HG03575 (cell line): Measurements from ENCODE around the gene OMP.
"Not testable (repeated sequence)": the region's sequence is repeated elsewhere in the genome, so short reads cannot be mapped to it uniquely, and the experiment has no call there.

Source experiments
- ATAC-seq: cut with Tn5 transposase; IDR thresholded peaks from one replicate; pipeline ENCODE4 v1.9.1; 2021; ENCODE audit not compliant: unreplicated experiment, insufficient number of reproducible peaks, low FRiP score; ENCODE audit errors: extremely low read depth

The OMP gene

DNA sequence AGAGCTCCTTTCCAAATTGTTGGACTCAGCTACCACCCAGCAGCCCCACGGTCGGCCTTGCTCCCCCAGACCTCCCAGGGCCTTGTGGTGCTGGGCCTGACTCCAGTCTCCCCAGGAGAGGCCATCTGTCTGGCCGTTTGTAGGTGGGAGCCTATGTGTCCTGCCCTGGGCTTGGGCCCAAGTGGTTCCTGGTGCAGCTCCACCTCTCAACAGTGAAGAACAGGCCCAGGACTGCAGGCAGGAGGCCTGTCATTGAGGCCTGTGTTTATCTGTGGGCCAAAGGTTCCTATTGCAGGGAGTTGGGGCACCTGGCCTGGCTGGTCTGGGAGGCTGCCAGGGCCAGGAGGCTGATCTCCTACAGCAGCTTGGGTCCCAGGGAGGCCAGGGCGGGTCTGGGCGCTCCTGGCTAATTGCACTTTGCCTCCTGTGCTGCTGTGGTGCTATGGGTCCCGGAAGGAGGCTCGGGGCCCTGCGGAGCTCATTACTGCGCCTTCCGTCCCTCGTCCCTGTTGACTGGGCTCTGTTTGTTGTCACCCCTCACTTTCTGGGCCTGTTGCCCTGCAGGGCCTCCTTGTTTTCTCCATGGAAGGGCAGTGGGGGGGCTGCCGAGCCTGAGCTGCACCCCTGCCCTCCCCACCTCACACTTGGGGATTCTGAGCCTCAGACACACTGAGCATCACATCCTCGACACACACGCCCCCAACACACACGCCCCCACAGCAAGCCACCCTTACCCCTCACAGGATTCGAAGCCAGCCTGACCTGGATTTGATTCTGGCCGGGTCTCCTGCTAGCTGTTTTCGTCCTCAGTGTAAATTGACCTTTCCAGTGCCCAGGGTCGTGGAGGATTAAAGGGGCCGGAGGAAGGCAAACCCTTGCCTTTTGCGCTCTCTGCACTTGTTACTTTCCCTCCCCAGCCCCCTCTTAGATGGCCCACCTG lies 6.8 kb upstream of the OMP start:
- ATAC-seq: no peak

DNA sequence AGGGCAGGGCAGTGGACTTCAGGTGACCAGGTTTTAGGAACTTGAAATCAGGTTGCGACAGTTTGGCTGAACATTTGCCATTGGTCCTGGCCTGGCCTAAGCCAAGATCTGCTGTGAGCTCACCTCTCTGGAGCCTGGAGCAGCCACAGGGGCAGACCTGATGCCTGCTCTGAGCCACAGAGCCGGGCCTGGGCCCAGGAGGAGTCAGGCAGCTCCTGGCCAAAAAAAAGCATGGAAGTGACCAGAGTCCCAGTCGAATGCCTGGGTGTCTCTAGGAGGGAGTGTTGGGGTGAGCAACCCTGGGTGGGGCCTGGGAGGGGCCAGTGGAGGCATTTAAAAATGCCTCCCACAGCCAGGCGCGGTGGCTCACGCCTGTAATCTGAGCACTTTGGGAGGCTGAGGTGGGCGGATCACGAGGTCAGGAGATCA lies 6.0 kb upstream of the OMP start:
- no peak for ATAC-seq

DNA sequence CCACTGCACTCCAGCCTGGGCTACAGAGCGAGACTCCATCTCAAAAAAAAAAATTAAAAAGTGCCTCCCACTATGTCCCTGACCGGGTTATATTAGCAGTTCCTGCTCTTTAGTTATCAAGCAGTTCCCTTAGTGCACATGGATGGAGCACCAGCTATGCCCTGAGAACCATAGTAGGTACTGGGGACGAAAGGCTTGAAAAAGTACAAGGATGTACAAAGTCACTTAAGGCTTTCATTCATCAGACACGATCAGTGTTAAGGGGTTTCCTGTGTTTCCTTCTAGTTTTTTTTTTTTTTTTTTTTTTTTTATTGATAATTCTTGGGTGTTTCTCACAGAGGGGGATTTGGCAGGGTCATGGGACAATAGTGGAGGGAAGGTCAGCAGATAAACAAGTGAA lies 5.5 kb upstream of the OMP start:
- not testable (repeated sequence) for ATAC-seq

DNA sequence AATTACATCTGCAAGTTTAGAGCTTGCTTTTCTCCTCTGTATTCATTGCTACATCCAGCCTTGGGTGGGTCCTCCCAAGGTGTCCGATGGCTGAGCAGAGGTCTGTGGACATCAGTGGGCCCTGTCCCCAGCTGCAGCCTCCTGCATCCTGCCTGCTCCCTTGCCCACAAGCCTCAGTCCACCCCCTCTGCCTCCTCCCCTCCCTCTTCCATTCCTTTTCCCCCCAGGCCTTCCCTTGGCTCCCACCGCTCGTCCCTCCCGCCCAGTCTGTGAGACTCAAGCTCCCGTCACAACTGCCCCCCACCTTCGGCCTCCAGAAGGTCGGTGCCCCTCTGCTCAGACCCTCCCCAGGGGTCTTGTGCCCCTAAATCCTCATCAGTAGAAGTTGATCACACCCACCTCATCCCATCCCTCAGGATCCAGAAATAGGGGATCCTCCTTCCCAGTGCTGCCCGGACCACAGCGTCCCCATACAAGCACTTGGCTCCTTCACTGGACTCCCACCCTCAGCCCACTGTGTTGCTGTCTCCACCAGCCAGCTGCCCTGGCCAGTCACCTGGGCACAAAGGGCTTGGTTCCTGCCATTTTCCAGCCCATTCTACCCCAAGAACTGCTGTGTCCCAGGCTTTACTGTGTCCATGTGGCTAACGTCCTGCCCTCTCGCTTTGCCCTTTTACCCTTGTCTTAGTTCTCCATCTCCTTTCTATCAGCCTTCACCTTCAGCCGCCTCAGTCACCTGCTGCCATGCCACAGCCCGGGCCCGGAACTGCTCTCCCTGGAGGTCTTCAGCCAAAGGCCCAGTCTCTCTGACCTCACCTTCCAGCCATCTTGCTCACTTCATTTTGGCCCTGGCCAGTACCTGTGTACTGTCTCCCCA lies 2.2 kb upstream of the OMP start:
- no peak for ATAC-seq

DNA sequence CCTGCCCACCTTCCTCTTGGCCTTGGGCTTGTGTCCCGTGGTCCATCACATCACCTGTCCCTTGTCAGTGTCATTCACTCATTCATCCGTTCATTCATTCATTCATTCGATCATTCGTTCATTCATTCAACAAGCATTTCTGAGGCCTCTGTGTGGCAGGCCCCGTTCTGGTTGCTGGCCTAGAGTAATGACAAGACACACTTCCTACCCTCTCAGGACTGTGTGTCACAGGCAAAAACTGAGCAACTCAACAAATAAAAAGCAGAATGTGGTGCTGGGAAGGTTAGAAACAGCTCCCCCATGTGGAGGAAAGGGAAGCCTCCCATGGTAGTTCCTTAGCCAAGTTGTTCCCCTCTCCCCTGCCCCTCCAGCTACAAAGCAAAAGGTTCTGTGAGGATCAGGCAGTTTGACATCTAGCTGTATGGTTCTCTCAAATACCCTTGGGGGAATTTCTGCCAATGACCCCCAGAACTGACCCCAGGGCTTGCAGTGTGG lies 1.6 kb upstream of the OMP start:
- ATAC-seq: no peak

DNA sequence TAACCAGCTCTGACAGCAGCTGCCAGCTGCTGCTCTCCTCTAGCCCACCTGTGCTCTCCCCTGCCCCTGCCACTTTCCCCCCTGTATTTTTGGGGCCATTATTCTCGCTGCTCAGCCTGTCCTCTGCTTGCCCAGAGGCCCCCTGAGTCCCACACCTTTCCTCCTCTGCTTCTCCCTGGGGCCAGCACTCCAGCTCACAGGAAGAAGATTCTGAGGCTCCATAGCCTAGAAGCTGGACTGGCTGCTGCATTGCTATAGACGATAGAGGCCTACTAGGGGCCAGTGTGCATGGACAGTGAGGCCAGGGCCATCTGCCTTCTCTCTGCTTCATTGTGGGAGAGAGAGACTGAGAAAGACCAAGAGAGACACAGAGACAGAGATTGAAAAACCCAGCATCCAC lies 679 bp downstream of the OMP start:
- no peak for ATAC-seq

DNA sequence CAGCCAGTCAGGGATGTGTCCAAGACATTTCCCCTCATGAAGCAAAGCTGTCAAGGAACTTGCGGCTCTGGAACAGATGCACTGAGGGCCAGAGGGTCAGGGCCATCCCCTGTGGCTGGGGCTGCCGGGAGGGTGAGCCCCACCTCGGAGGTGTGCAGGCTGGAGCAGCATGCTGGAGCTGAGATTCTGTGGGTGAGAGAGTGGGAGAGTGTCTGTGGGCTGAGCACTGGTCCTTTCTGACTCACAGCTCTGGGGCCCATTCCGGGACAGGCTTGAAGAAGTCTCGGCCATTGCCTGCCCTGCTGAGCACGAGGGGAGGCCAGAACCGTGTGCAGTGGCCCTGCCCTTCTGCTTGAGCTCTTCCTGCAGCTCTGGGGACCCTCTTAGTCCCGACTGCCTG lies 2.1 kb downstream of the OMP start:
- no peak for ATAC-seq

DNA sequence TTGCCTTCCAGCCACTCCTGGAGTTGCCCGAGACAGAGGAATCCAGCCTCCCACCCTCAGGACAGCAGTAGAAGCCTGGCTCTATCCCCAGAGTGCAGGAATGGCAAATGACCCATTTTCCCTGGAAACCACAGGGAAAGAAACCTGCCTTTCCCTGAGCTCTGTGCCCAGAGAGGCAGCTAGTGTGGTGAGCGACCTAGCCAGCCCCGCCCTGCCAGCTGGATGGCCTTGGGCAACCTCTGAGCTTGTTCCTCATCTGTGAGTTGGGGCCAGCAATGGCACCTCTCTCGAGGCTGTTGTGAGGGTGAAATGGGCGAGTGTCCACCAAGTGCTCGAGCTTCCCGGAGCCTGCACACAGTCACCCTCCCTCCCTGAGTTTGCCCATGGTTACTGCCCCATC lies 3.7 kb downstream of the OMP start:
- ATAC-seq: no peak

DNA sequence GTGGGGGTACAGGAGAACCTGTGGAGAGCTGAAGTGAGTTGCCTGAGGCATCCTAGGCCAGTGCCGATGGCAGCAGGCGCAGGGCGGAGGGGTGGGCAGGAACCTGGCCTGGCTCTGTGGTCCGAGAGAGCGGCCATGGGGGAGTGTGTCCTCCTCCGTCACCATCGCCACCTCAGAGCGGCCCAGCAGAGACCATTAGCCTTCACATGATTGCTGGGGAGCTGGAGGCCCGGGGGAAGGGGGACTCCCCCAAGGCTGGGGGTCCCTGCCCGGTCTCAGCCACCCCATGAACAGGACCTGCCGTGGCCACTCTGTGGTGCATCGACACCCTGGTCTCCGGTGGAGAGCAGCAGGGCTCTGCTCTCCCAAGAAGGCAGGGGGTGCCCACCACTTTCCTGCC lies 4.1 kb downstream of the OMP start:
- no peak for ATAC-seq

DNA sequence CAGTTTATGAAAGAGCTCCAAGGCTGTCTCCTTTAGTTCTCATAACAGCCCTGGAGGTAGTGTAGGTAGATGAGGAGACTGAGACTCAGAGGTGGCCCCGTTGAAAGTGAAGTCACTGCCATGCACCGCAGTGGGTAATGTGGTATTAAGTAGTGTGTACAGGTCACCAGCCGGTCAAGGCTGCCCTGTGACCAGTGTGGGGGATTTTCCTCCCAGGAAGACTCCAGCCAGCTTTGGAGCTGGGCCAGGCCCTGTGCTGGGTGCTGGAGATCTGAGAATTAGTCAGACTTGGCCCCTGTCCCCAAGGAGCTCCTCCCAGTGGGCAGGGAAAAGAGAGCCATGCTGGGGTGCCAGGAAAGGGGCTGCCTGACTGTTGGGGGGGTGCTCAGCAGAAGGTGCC lies 5.3 kb downstream of the OMP start:
- ATAC-seq: no peak

DNA sequence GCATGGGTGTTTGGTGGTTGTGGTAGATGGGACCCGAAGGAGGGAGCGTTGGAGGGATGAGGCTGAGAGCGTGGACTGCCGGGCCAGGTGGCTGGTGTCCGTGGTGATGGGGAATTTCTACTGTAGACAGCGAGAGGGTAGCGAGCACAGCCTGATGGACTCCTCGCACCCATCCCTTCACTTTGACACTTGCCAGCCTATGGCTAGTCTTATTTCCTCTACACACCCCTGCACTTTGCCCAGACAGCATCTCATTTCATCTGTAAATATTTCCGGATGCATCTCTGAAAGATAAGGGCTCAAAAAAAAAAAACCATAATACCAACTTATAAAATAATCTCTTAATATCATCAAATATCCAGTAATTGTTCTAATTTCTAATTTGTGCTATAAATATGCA lies 5.8 kb downstream of the OMP start:
- ATAC-seq: no peak

DNA sequence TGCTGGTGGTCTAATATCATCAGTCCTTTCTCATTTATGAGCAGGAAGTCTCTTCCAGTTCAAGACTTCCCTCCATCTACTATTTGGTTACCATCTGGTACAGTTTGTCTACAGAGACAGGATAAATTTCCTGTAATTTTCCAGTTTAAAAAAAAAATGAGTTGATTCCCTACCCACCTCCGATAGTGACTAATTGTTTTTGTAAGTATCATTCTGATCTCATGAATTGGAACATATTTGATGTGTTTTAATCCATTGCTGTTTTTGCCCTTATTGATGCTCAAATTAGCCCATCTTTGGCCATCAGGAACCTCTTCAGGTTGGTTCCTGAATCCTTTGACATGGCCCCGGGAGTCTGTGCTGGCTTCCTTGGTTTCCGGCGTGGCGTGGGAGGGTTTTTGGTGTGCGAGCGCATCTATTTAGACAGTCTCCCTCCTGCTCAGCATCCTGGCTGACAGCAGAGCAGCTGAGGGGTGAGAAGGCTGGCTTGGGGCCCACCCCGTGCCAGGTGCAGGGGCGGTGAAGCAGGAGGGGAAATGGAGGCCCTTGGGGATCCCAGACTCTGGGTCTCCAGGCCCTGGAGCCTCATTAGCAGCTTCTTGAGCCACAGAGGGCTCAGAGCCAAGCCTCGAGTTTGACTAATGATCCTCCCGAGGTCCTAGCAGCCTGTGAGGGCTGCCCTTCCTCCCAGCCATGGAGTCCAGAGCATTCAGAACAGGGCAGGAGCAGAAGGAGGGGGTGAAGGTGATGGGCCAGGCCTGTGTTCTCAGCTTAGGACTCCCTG lies 6.8 kb downstream of the OMP start:
- no peak for ATAC-seq

DNA sequence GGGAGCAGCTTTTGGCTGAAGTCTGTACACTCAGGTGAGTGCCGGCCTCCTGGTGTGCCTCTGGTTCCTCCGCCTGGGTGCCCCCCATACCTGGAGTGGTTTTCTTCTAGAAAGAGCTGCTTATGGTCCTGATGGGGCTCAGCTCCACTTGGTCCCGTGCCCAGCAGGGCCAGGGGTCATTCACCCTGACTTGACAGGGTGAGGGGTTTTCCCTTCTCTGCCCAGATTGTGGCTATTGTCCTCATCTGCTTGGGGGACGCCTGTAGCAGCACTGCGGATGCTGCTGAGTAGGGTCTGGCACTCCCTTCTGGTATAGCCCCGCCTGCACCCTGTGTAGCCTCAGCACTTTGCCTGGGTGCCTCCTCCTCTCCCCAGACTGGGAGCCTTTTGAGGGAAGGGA lies 8.2 kb downstream of the OMP start:
- no peak for ATAC-seq

DNA sequence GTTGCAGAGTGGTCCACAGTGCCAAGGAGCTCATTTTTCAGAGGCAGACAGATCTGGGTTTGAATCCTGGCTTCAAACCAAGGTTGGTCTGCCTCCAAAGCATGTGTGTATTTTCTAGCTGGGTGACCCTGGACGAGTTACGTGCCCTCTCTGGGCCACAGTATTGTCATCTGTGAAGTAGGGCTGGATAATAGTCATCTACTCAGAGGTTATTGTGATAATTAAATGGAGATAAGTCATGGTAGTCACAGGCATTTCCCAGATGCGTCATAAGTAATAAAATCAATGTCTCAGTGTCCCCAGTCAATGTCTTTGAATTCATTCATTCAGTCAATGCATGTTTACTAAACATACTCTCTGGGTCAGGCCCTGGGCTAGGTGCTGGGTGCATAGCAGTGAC lies 8.6 kb downstream of the OMP start:
- ATAC-seq: no peak

DNA sequence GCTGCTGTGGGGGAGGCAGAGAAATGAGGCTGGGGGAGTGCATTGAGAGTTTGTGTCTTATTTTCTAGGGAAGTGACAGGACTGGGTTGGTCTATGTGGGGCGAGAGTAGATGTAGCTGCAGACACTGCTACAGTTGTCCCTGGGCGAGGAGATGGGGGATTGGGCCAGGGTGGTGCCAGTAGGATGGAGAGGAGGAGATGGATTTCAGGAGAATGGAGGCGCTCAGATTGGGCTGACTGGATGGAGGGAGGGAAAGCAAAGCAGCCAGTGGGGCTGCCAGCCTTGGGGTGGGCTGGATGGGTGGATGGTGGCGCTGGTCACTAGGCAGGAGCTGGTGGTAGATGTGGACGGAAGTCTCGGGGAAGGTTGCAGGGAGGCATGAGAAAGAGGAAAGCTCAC lies 9.3 kb downstream of the OMP start:
- ATAC-seq: no peak

DNA sequence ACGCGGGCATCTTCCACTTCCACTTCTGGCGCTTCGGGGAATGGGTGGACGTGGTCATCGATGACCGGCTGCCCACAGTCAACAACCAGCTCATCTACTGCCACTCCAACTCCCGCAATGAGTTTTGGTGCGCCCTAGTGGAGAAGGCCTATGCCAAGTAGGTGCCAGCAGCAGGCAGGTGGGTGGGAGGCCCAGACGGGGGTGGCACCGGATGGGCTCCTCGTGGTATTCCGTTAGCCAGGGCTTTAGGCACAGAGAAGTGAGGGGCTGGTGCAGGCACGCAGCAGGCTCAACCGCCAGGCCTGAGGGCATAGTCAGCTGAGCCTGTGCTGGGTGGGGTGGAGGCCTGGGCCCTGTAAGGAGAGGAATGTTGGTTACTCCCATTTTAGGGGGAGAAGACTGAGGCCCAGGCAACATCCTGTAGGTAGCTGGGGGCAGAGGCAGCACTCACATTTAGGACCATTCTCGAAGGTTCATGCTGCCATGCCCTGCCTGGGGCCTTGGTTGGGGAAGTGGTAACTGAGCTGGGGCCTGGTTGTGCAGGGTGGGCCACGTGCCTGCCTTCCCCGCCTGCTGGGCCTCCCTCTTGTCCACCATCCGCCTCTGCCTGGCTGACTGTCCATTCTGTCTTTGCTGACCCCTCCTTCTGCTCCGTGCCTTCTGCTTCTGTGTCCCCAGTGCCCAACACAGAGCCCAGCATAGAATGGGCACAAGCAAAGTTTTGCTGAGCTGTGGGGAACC lies 10.2 kb downstream of the OMP start:
- no peak for ATAC-seq

DNA sequence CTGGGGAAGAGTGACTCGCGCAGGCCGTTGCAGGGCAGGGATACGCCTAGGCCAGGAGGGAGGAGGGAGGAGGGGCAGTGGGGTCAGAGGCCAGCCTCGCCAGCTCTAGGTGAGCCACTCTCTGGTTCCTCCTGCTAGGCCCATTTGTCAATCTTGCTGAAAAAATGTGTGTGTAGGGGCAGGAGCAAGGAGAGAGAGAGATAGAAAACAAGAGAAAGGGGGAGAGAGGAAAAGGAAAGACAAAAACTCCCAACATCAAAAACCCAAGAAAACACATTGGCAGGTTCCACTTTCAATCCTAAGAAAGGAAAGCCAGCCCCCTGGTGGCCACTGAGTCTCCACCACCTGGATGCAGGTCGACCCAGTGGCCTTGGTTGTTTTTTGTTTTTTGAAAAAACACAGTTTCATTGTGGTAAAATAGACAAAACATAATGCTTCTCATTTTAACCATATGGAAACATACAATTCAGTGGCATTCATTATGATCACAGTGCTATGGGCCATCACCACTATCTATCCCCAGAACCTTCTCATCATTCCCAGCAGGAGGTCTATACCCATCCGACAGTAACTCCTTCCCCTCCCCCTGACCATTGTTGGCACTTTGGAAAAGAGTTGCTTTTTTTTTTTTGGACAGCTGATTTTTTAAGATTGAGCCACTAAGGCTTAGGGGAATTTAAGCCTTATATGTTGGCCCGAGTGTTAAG lies 10.9 kb downstream of the OMP start:
- no peak for ATAC-seq

DNA sequence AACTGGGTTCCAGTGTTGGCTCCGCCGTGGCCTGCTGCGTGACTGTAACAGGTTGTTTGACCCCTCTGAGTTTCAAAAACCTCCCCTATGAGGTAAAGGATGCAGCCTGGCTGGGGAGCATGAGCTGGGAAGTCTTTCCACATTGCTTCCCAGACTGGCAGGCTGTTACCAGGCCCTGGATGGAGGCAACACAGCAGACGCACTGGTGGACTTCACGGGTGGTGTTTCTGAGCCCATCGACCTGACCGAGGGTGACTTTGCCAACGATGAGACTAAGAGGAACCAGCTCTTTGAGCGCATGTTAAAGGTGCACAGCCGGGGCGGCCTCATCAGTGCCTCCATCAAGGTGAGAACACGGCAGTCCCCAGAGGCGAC lies 11.4 kb downstream of the OMP start:
- no peak for ATAC-seq
